HG02759 (cell line): Measurements from ENCODE around the gene LRRC26.

Experiments used
- ATAC-seq: cut with Tn5 transposase; IDR thresholded peaks from one replicate; pipeline ENCODE4 v1.9.1; 2021; ENCODE audit warnings: mild to moderate bottlenecking, moderate library complexity; ENCODE audit not compliant: unreplicated experiment

The LRRC26 gene

DNA sequence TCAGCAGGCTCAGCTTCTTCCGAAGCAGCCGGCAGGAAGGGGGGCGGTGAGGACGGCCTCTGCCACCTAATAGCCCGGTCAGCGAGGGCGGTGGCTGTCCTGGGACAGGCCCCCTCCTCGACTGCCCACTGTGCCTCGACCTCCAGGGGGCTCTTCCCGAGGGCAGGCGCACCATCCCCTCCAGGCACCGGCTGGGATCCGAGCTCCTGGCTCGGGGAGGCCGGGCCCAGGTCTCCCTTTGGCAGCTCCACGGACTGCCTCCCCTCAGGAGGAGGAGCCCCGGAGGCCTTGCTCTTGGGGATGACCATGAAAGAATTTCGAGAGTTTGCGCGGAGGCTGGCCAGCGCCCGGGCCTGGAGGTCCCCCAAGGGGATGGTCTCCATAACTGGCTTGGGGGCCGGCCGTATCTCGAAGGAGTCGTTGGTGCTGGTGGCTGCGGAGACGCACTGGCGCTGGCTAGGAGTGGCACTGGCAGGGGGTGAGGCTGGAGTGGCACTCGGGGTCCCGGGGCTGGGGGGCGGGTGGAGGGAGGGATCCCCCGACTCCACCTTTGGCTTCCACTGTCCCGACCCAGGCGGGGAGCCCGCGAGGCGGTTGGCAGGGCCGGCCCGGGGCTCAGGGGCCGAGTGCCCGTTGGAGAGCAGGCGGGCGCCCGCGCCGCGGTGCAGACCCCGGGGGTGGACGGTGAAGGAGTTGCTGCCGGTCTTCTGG is 29.7 kb upstream of the LRRC26 start:
- ATAC-seq: no peak

DNA sequence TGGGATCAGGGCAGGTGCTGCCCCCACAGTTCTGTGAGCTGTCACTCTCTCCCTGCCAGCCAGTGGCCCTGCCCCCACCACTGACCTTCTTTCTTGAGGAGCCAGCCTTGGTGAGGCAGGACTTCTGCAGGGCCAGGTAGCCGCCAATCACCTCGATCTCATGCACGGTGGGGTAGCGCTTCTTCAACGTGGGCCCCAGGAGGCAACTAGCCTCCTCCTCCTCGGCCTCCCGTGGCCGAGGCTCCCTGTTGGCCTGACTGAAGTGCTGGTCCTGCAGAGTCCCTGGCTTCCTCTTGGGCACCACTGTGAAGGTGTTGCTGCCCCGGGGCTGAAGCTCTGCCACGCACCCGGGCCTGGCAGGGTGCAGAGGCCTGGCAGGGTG is 29.0 kb upstream of the LRRC26 start:
- ATAC-seq: no peak

DNA sequence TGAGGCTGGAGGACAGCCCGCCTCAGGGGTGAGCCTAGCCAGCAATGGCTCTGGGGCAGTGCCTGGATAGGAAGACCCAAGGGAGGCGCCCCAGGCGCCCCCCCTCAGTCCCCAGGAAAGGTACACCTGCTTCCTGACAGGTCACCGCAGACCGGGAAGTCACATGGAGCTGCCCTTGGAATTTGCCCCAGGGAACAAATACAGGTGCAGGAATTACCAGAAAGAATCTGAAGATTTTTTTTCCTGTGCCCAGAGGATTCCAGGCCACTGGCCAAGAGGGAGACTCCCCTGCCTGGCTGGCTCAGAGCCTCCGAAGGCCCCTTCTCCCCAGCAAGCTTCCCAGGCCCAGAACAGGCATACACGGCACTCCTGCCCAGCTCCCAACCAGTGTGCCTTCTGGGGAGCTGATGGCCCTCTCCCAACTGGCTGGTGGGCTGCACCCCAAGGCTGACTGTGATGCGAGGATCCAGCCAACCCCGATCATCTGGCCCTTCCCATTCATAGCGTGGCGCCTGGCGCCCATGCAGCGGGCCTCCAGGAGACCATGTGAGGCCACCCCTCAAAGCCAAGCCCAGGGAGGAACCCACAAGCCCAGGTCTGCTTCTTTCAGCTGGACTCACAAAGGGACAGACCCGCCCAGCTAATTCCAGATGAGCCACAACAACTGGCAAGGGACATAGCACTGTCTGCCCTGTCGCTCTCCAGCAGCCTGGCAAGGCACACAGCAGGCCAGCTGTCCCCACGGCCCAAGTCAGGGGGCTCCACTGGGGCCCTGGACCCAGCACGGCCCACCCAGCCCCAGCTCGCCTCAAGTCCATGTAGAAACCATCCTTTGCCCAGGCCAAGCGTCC is 28.4 kb upstream of the LRRC26 start:
- no peak for ATAC-seq

DNA sequence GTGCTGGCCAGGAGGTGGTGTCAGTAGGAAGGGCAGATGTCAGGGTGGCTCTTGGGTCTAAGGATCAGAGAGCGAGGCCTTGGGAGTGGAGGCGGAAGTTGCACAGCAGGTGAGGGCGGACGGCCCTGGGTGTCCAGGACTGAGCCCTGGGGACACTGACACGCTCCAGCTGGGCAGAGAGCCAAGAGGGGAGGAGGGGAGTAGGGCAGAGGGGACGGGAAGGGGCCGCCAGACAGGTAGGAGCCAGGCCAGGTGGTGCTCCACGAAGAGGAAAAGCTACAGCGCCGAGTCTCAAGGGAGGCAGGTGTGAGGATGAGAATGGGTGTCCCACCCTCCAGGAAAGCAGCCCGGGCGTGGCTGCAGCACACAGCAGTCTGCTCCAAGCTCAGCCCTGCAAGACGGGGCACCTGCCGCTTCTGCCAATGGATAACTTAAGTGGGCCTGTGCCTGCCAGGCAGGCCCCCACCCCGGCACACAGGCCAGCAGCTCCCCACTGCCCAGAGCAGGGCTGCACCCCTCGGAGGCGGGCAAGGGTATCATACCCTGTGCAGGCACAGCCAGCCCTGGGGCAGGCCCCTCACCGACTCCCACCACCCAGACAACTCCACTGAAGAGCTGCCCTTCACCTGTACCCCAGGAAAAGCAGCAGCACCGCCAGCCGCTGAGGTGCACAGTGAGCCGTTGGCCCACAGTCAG is 25.8 kb upstream of the LRRC26 start:
- ATAC-seq: no peak

DNA sequence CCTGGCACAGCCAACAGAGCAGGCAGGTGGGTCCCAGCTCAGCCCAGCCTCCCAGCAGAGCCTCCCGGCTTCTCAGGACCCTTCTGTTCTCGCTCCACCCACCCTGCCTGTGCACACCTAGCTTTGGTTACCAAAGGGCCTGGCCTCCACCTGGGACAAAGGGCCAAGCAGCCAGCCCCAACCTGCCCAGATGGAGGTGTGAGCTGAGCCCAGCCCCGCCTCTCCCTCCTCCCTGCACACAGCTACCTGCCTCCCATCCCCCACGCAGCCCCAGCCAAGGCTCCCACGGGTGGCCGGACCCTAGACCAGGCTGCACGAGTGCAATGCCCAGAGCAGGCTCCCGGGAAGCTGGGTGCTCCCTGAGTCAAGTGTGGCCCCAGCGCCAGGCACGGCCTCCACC is 25.1 kb upstream of the LRRC26 start:
- no peak for ATAC-seq

DNA sequence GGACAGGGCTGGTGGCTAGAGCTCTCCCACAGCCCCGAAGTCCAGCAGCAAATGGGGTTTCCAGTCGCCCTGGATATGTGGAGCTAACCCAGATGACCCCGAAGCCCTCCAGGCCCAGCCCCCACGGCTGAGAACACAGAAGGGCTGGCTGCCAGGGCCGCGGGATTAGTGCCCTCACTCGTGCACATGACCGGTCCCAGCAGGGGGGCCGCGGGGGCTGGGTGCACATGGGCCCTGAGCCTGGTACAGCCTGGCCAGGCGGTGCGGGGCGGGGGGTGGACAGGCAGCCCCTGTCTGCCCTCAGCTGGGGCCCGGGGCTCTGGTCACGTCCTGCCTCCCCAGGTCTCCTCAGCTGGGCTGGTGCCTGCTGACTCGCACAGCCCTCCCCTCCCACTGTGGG is 24.5 kb upstream of the LRRC26 start:
- ATAC-seq: no peak

DNA sequence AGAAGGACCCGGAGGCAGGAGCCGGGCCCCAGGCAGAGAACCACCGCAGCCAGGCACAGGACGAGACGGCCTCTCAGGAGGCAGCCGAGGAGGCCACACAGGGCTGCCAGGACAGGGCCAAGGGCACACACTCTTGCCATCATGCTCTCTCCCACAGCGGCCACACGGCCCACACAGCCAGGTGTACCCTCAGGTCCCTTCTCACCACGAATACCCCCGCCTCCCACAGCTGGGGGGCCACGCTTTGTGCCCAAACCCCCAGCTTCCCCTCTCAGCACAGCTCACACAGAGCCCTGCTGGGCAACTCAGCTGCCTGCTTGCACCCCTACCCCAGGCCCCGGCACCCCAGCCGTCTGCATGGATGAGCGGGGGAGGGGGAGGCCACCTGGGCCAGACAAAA is 23.9 kb upstream of the LRRC26 start:
- ATAC-seq: no peak

DNA sequence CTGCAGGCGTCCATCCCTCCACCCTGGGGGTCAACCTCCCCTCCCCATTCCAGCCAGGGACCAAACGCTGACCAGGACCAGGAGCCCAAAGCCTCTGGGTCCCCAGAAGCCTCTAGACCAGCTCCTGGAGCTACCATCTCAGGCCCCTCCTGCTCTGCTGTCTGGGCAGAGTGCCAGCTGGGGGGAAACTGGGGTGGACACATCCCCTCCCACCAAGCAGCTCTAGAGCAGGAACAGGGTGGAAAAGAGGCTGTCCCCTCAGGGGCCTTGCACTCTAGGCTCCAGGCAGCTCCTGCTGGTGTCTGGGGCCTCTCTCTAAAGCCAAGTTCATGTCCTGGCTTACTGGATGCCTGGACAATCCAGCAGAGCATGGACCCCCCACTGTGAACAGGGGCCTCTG is 23.0 kb upstream of the LRRC26 start:
- no peak for ATAC-seq

DNA sequence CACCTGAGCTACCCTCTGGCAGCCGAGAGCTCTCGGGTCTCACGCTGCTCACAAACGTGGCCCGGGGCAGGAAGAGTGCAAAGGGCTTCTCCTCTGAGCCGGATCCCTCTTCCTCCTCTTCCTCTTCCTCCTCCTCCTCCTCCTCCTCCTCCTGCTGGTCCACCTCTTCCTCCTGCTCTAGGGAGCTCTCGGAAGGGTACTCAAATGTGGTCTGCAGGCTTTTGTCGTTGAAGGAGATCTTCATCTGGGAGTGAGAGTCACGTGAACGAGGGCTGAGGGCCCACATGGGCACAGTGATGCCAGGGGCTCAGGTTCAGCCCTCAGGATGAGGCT is 22.6 kb upstream of the LRRC26 start:
- no peak for ATAC-seq

DNA sequence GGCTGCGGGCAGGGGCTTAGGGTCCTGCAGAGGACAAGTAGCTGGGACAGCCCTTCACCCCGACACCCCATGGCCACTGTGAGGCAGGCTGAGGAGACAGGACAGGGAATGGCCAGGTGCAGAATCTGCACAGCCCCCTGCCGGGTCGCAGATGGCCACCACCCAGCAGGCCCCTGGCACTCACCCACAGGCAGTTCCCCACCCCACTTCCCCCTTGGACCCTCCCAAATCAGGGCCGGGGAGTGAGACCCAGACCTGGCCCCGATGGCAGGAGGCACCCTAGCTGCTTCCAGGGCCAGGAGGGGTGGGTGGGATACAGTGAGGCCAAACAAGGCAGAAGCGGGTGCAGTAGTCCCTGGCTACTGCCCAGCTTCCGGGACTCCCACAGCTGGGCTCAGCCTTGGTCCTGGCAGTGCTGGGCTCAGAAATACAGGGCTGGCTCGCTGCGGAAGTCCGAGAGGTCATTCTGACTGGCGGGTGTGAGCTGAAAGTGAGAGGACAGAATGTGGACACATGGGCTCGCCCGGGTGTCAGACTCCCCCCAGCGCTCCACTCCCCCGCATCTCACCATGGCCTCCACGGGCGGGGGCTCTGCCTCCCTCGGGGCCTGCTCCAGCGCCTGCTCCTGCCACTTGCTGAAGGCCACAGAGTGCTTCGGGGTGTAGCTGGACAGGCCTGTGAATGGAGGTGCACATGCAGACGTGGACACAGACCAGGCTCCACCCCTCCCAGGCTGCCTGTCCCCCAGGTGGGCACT is 22.0 kb upstream of the LRRC26 start:
- no peak for ATAC-seq

DNA sequence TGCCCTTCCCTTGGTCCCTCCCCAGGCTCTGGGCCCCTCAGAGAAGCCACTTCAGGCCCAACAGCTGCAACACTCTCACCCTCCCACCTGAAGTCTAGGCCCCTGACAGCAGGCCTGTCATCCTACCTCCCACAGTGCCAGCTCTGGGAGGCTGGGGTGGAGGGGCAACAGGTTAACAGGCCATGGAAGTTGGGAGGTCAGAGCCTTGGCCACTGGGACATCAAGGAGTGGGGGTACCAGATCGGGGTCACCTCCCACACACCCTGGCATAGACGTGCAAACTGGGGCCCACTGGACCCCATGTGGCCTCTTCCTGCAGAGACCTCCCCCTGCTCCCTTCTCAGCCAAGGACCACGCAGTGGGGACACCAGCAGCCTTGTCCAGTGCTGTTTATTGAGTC is 21.4 kb upstream of the LRRC26 start:
- ATAC-seq: no peak

DNA sequence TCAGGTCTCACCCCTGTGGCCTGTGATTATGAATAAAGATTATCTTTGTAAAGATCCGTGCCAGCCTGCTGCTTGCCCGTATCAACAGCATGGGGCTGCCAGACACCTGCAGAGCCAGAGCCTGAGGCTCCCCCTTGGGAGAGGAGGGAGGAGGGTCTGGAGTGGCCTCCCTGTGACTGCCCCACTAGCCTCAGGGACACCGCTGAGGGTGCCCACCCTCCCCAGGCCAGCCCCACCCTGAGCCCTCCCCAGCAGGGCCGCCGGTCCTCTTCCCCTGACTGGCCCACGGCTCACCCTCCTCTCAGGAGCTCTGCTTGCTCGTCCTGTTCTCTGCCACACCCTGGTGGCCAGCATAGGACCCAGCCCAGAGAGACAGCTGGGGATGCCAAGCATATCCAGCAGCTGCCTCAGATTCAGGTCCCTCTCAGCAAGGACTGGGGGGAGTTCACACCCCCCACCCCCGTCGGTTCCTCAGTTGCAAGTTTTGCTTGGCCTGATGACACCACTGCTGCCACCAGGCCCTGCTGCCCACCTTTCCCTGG is 20.5 kb upstream of the LRRC26 start:
- ATAC-seq: no peak

DNA sequence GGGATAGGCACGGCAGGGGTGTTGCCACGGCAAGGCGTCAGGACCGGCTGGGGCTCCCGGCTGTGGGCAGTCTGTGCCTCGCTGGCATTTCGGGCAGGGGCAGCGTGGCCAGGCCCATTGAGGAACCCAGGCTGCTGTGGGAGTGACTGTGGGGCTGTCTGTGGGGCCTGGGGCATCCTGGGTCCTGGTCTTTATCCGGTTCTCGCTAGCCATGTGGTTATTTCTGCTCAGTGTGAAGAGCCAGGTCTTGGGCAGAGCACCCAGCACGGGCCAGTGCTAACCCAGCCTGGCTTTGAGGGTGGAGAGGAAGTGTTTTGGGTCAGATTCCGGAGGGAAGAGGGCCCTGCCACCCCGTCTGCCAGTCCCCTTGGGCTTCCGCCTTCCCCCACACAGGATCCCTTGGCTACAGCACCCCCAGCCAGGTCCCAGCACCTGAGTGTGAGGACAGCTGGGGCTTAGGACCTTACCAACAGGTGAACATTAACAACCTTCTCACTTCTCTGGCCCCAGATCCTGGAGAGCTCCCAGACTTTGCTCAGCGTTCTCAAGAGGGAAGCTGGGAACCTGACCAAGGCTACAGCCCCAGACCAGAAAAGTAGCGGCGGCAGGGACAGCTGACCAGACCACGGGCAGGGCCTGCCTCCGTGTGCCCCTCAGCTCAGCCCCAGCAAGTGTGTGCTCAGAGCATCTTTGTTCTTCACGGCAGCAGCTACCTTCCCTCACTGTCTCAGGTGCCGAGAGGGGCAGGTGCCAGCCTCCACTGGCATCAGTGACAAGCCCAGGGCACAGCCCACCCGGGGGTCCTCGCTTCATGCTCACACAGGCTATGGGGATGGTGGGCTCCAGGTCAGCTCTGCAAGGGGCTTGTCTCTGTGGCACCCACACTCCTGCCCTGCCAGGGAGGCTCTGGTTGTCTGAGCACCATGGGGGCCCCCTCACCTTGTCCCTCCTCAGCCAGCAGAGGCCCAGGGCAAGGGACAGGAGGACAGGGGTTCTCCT is 19.7 kb upstream of the LRRC26 start:
- no peak for ATAC-seq

DNA sequence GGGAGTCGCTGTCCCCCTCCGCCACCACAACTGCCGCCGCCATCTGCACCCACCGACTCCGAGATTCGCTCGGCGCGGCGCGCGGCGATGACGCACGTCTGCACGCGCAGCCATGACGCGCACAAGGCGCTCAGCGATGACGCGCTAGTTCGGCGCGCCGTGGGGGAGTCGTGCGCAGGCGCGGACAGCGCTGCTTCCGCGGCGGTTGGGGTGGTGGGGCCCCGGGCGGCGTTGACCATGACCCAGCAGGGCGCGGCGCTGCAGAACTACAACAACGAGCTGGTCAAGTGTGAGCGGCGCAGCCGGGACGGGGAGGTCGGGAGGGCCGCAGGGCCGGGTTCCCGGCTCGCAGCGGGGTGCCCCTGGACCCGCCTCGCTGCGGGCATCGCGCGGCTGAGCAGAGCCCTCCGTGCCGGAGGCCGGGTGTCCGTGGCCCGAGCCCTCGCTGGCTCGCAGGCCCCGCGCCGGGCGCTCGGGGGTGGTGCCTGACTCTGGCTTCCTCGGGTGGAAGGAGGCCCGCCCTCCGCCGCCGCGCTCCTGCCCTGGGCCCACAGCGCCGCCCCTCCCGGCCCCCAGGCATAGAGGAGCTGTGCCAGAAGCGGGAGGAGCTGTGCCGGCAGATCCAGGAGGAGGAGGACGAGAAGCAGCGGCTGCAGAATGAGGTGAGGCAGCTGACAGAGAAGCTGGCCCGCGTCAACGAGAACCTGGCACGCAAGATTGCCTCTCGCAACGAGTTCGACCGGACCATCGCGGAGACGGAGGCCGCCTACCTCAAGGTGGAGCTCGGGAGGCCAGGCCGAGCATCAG is 18.8 kb upstream of the LRRC26 start, which contains the start of the genes ANAPC2 and SSNA1:
ANAPC2 (minus strand) TSS at position 71 of the 807 bp plus-strand sequence; CDS start at position 43, 28 bp downstream.
SSNA1 (plus strand) TSS at position 187 of the 807 bp plus-strand sequence; CDS start at position 238, 51 bp downstream.
- ATAC-seq: peak; percentile 88

DNA sequence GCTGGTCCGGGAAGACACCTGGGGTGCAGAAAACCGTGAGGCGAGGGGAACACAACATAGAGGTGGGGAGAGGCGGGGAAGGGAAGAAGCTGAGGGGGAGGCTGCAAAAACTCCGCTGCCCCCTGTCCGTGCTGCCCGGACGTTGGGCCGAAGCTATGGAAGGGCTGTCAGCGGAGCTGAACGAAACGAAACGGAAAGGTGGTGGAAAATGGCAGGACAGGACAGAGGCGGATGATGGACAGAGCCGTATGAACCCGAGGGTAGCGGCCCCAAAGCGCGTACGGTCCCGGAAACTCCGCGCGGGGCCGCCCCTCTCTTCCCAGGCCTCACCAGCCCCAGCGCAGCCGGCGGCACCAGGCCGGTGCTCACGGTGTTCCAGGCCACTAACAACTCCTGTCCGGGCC is 18.2 kb upstream of the LRRC26 start:
- ATAC-seq: no peak

DNA sequence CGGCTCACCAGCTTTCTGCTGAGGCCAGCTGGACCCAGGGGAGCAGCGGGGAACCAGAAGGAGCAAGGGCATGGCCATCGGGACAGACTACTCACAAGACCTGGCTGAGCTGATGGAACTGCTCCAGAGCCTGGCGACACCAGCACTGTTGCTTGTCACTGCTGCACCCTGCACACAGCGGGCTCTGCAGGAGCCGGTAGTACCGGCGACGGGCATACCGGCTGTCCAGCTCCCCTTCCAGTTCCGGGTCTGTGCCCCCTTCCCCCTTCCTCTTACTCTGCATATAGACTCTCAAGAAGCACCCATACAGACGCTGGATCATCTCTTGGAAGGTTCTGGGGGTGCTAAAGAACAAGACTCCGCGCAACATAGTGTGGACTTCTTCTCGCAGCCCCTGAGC is 17.5 kb upstream of the LRRC26 start:
- ATAC-seq: no peak

DNA sequence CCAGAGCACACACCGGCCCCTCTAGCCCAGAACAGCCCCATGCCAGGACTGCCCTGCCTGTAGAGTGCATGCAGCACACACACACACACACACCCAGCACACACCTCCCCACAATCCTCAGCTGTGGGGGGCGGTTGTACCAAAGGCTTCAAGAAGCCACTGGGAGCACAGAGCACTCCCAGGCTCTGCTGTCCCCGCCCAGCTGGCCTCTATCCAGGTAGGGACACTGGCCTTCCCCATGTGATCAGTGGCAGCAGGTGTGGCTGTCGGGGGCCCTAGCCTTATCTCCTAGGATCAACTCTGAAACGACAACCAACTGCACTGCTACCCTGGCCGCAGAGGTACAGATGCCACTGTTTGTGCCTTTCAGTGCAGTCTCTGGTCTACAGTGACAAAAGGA is 16.5 kb upstream of the LRRC26 start:
- no peak for ATAC-seq

DNA sequence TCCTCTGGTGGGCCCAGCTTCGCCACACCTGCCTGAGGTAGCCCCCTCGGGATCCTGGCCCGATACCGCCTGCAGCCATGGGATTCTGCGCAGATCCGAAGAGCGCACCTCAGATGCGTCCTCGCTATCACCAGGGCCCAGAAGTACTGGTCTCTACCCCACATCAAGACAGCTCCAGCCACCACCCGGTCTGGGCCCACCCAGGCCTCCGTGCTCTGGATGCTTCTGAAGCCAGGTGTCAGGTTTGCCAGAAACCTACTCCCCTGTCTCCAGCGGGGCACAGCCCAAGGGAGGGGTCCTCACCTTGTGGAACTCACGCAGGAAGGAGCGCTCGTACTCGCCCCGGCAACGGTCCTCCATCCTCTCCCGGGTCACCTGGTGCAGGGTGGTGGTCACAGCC is 16.1 kb upstream of the LRRC26 start:
- ATAC-seq: no peak
